ENCODE results near the gene MCM3AP. TPM values are rescaled to one million over a fixed set of nuclear protein-coding genes. Genes with fewer than 3 reads are reported as not detected.

The MCM3AP gene
- total RNA-seq, 2 experiments from 2014 or later: 94.3 to 96.5 TPM

DNA sequence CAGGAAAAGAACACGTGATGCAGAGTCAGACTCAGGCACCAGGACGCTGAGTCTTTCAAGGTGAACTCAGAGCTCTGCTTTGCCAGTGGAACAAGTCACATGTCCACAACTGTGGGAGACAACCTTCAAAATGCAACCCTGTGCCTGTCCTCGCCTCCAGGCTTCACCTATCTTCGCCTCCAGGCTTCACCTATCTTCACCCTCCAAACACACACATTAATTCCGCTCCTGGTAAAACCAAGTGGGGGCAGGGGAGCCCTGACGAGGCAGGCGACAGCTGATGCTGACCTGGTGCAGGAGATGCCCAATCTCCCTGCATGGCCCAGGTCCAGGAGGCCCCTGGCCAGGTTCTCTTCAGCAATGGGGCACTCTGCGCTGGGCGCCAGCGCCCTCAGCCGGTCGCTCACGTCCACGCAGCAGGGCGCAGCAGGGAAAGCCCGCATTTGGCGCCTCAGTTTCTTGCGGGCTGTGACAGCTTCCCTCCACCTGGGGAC lies 28.9 kb downstream of the MCM3AP start:
- CTCF ChIA-PET: interaction anchor here (0.5 to 0.6 kb wide), 2 partner anchors 34 to 417 kb away, joined by 3 read pairs; no protein-coding TSS in a partner anchor

DNA sequence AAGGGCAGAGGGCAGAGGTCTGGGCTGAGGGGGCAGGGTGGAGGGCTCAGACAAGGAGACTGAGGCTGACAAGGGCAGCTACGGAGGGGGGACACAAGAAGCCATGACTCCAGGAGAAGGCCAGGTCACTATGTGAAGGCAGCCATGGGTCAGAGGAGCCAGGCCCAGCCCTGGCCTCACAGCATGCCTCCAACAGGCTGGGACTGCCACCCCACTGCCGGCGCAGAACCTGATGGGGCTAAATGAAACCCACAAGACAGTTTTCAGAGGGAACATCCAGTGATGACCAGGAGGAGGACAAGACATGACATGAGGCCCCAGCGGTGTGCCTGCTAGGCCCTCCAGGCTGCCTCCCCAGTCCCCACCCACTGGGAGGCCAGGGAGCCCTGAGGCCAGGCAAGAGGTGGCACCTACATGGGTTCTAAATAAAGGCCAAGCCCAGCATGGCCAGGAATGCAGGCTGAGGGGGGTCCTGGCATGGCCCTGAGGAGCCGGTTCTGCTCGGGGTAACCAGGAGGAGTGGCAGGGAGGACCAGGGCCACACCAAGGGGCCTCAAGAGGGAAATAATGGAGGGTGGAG lies 29.6 kb downstream of the MCM3AP start:
- Mint-ChIP-seq H3K4me1 (ENCODE audit: low read depth) (peaks cover 28% of the 10 kb centered on the region), H3K27ac (peak overlapping the region; percentile 57), H3K9me3 (no peaks in the 10 kb centered on the region), H3K36me3 (ENCODE audit: low read depth) (peaks cover 96% of the 10 kb centered on the region), H3K4me3 (no peak overlapping the region), H3K27me3 (no peaks in the 10 kb centered on the region)
- no peak overlapping the region for H3K4me3 ChIP-seq (ENCODE audit: low read length)
- H3K9me3 ChIP-seq (ENCODE audit: control insufficient read depth in 1 of 2, insufficient read depth in 1 of 2, low read length in 2 of 2): no peaks in the 10 kb centered on the region
- H3K27ac ChIP-seq (ENCODE audit: low read depth in 1 of 2, low read length in 2 of 2): no peak overlapping the region
- ATAC-seq (ENCODE audit: poor library complexity) (no peak), DNase-seq (no peak)
- peaks cover 18% of the 10 kb centered on the region for H3K4me1 ChIP-seq (ENCODE audit: insufficient read depth, low read length)
- H3K27me3 ChIP-seq (ENCODE audit: control insufficient read depth in 1 of 2, insufficient read depth in 2 of 2, low read length in 2 of 2): no peaks in the 10 kb centered on the region
- POLR2A ChIA-PET: no interaction called here
- peaks cover 89% of the 10 kb centered on the region for H3K36me3 ChIP-seq (ENCODE audit: insufficient read depth, low read length)
- TF ChIP-seq, protein P1, sequence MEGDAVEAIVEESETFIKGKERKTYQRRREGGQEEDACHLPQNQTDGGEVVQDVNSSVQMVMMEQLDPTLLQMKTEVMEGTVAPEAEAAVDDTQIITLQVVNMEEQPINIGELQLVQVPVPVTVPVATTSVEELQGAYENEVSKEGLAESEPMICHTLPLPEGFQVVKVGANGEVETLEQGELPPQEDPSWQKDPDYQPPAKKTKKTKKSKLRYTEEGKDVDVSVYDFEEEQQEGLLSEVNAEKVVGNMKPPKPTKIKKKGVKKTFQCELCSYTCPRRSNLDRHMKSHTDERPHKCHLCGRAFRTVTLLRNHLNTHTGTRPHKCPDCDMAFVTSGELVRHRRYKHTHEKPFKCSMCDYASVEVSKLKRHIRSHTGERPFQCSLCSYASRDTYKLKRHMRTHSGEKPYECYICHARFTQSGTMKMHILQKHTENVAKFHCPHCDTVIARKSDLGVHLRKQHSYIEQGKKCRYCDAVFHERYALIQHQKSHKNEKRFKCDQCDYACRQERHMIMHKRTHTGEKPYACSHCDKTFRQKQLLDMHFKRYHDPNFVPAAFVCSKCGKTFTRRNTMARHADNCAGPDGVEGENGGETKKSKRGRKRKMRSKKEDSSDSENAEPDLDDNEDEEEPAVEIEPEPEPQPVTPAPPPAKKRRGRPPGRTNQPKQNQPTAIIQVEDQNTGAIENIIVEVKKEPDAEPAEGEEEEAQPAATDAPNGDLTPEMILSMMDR (IDR thresholded peaks at IDR 0.05): no peak
- intact Hi-C loops (cut with DNase I, micrococcal nuclease): no loop called here
- CTCF ChIA-PET: interaction anchor here (0.5 kb wide), 1 partner anchor 35 kb away, joined by 3 read pairs; no protein-coding TSS in a partner anchor

More for the DNA sequence above, 28.9 kb downstream of the MCM3AP start:
- ATAC-seq (ENCODE audit: poor library complexity) (no peak), DNase-seq (no peak)
- peaks cover 18% of the 10 kb centered on the region for H3K4me1 ChIP-seq (ENCODE audit: insufficient read depth, low read length)
- no peak overlapping the region for H3K4me3 ChIP-seq (ENCODE audit: low read length)
- no peaks in the 10 kb centered on the region for H3K9me3 ChIP-seq (ENCODE audit: control insufficient read depth in 1 of 2, insufficient read depth in 1 of 2, low read length in 2 of 2)
- Mint-ChIP-seq H3K36me3 (ENCODE audit: low read depth) (peaks cover 95% of the 10 kb centered on the region), H3K9me3 (no peaks in the 10 kb centered on the region), H3K27ac (no peak overlapping the region), H3K4me3 (no peak overlapping the region), H3K4me1 (ENCODE audit: low read depth) (peaks cover 25% of the 10 kb centered on the region), H3K27me3 (no peaks in the 10 kb centered on the region)
- intact Hi-C loops (cut with DNase I, micrococcal nuclease): no loop called here
- H3K27me3 ChIP-seq (ENCODE audit: control insufficient read depth in 1 of 2, insufficient read depth in 2 of 2, low read length in 2 of 2): no peaks in the 10 kb centered on the region
- POLR2A ChIA-PET: no interaction called here
- no peak overlapping the region for H3K27ac ChIP-seq (ENCODE audit: low read depth in 1 of 2, low read length in 2 of 2)
- TF ChIP-seq, protein P1 (IDR thresholded peaks at IDR 0.05): no peak
- peaks cover 88% of the 10 kb centered on the region for H3K36me3 ChIP-seq (ENCODE audit: insufficient read depth, low read length)

DNA sequence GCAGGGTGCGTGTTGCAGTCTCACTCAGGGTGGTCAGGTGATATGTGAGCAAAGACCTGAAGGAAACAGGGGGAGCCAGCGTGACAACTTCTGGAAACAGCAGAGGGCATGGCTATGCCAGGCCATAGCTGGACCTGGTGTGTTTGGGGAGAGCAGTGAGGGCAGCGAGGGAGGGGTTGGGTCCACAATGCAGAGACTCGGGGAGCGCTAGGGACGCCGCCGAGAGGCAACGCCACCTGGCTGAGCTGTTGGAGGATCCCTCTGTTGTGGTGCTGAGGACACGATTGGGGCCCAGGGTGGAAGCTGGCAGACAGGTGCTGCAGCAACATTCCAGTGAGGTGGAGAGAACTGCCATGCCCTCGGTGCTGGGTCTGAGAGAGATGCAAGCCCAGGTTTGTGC lies 30.2 kb downstream of the MCM3AP start:
- Mint-ChIP-seq H3K36me3 (ENCODE audit: low read depth) (peaks cover 96% of the 10 kb centered on the region), H3K4me1 (ENCODE audit: low read depth) (peaks cover 34% of the 10 kb centered on the region), H3K27ac (peak overlapping the region; percentile 57), H3K4me3 (no peak overlapping the region), H3K27me3 (no peaks in the 10 kb centered on the region), H3K9me3 (no peaks in the 10 kb centered on the region)
- no peaks in the 10 kb centered on the region for H3K27me3 ChIP-seq (ENCODE audit: control insufficient read depth in 1 of 2, insufficient read depth in 2 of 2, low read length in 2 of 2)
- ATAC-seq (ENCODE audit: poor library complexity) (no peak), DNase-seq (no peak)
- ChIA-PET POLR2A (no interaction called here), CTCF (no interaction called here)
- H3K9me3 ChIP-seq (ENCODE audit: control insufficient read depth in 1 of 2, insufficient read depth in 1 of 2, low read length in 2 of 2): no peaks in the 10 kb centered on the region
- H3K27ac ChIP-seq (ENCODE audit: low read depth in 1 of 2, low read length in 2 of 2): no peak overlapping the region
- intact Hi-C loops (cut with DNase I, micrococcal nuclease): no loop called here
- TF ChIP-seq, protein P1 (IDR thresholded peaks at IDR 0.05): no peak
- peaks cover 22% of the 10 kb centered on the region for H3K4me1 ChIP-seq (ENCODE audit: insufficient read depth, low read length)
- H3K4me3 ChIP-seq (ENCODE audit: low read length): no peak overlapping the region
- peaks cover 89% of the 10 kb centered on the region for H3K36me3 ChIP-seq (ENCODE audit: insufficient read depth, low read length)

All from CD4-positive, alpha-beta T cell (primary cell).